Ishikawa (cell line): ENCODE measurements around the gene LRFN3.
A peak's percentile ranks its signal among the peaks of the same experiment; 100 is the strongest.

Source experiments
- CEBPB ChIP-seq: IDR thresholded peaks from 2 replicates; pipeline ENCODE4 v1.6.1; 2012
- CREB1 ChIP-seq: IDR thresholded peaks from 2 replicates; pipeline ENCODE4 v1.6.1; 2012; ENCODE audit warnings: low read depth
- EGR1 ChIP-seq: IDR thresholded peaks from 2 replicates; pipeline ENCODE4 v1.6.1; 2012
- EP300 ChIP-seq: IDR thresholded peaks from 2 replicates; pipeline ENCODE4 v1.6.1; 2012; ENCODE audit warnings: borderline replicate concordance
- FOXM1 ChIP-seq: IDR thresholded peaks from 2 replicates; pipeline ENCODE4 v1.6.1; 2012; ENCODE audit warnings: low read depth, borderline replicate concordance
- NFIC ChIP-seq: IDR thresholded peaks from 2 replicates; pipeline ENCODE4 v1.6.1; 2012
- RAD21 ChIP-seq: IDR thresholded peaks from 2 replicates; pipeline ENCODE4 v1.6.1; 2012; ENCODE audit warnings: low read depth
- REST ChIP-seq: IDR thresholded peaks from 2 replicates; pipeline ENCODE4 v1.6.1; 2012; ENCODE audit warnings: low read depth, mild to moderate bottlenecking
- TAF1 ChIP-seq: IDR thresholded peaks from 2 replicates; pipeline ENCODE4 v1.6.1; 2012; ENCODE audit warnings: low read depth, mild to moderate bottlenecking
- TCF12 ChIP-seq: IDR thresholded peaks from 2 replicates; pipeline ENCODE4 v1.6.1; 2012; ENCODE audit warnings: low read depth
- TEAD4 ChIP-seq: IDR thresholded peaks from 2 replicates; pipeline ENCODE4 v1.6.1; 2012
- YY1 ChIP-seq: IDR thresholded peaks from 2 replicates; pipeline ENCODE4 v1.6.1; 2012; ENCODE audit warnings: low read depth
- ZBTB7A ChIP-seq: IDR thresholded peaks from 2 replicates; pipeline ENCODE4 v1.6.1; 2012; ENCODE audit warnings: low read depth
- TF ChIP-seq, protein P1 (sequence below): IDR thresholded peaks from 2 replicates; pipeline ENCODE4 v1.6.1; 2012
- TF ChIP-seq, protein P2 (sequence below): IDR thresholded peaks from 2 replicates; pipeline ENCODE4 v1.6.1; 2012

The LRFN3 gene

DNA sequence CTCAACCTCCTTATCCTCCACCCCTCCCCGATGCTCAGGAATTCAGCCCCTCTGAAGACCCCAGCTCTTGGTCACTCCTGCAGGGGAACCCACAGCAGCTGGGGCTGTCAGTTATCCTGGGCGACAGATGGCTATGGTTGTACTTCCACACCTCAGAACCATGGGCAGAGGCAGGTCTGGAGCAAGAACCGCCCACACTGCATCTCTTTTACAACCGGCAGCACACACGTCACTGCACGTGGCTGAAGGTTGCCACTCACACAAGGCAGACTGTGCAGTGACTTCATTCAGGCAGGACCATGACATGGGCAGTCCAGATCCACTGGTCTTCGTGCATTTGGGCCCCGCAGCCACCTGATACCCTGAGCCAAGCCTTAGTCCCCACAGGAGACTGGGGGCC is 37.3 kb downstream of the LRFN3 start:
- TF ChIP-seq YY1: no peak
- no peak for TF ChIP-seq EGR1
- TF ChIP-seq, protein P1, sequence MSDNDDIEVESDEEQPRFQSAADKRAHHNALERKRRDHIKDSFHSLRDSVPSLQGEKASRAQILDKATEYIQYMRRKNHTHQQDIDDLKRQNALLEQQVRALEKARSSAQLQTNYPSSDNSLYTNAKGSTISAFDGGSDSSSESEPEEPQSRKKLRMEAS: peak; percentile 80
- no peak for TF ChIP-seq CEBPB
- TF ChIP-seq, protein P2, sequence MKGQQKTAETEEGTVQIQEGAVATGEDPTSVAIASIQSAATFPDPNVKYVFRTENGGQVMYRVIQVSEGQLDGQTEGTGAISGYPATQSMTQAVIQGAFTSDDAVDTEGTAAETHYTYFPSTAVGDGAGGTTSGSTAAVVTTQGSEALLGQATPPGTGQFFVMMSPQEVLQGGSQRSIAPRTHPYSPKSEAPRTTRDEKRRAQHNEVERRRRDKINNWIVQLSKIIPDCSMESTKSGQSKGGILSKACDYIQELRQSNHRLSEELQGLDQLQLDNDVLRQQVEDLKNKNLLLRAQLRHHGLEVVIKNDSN: peak; percentile 53
- peak; percentile 79 for TF ChIP-seq REST

DNA sequence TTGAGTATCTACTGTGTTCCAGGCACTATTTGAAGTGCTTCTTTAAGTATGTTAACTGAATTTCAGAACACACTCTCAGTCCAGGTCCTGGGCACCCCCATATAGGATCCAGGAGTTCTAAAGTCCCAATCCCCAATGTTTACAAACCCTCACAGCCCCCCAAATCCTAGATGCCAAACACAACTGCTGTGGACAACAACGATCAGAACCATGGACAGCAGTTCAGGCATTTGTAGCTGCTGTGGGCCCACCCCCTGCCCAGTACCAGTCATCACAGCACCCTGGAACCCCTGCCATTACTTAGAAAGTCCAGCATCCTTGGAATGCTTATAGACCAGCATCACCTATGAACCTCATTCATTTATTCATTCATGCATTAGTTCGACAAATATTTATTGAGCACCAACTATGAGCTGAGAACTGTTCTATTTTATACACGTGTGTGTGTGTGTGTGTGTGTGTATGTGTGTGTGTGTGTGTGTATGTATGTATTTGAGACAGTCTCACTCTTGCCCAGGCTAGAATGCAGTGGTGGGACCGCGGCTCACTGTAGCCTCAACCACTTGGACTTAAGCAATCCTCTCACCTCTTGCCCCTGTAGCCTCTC is 39.5 kb downstream of the LRFN3 start:
- TF ChIP-seq TCF12: no peak
- TF ChIP-seq CEBPB: no peak
- TF ChIP-seq EP300: no peak
- TF ChIP-seq REST: peak; percentile 95
- TF ChIP-seq TEAD4: peak; percentile 81

GRCh38 chr19:35977446-35978222 is 41.5 kb downstream of the LRFN3 start:
- TF ChIP-seq RAD21 (peak; percentile 33; the same call in 1 of the 2 replicates), TEAD4 (no peak)

DNA sequence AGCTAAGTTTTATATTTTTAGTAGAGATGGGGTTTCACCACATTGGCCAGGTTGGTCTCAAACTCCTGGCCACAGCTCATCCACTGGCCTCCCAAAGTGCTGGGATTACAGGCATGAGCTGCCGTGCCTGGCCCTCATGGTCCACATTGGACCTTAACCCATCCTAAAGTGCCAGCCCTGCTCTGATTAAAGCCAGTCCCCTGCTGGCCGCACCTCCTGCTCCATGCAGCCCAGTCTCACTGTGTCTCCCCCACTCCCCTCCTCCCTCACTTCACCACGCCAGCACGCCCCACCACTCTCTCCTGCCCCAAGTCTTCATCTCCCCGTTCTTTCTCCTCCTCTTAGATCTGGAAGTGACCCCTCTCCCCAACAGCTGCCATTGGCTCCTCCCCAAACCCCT is 42.1 kb downstream of the LRFN3 start:
- no peak for TF ChIP-seq NFIC
- no peak for TF ChIP-seq TAF1
- no peak for TF ChIP-seq CREB1
- no peak for TF ChIP-seq CEBPB
- TF ChIP-seq EGR1: no peak
- TF ChIP-seq REST: no peak
- TF ChIP-seq ZBTB7A: no peak
- no peak for TF ChIP-seq YY1
- TF ChIP-seq, protein P1: no peak

GRCh38 chr19:35978832-35979365 is 42.7 kb downstream of the LRFN3 start:
- TF ChIP-seq YY1: no peak
- no peak for TF ChIP-seq CREB1
- TF ChIP-seq EP300: no peak
- no peak for TF ChIP-seq EGR1
- TF ChIP-seq CEBPB: no peak
- TF ChIP-seq, protein P1: no peak
- no peak for TF ChIP-seq ZBTB7A
- TF ChIP-seq TCF12: no peak
- no peak for TF ChIP-seq TEAD4
- no peak for TF ChIP-seq TAF1
- TF ChIP-seq REST: no peak
- TF ChIP-seq NFIC: no peak
- no peak for TF ChIP-seq FOXM1
- TF ChIP-seq RAD21: no peak
- TF ChIP-seq, protein P2: no peak
